Measurements from ENCODE around the gene HIGD2A. TPM values are rescaled to one million over a fixed set of nuclear protein-coding genes. Genes with fewer than 3 reads are reported as not detected.

The HIGD2A gene
- polyA plus RNA-seq (ENCODE audit: insufficient read depth in 1 of 5, insufficient read length in 5 of 5, low replicate concordance in 1 of 5) = 100 to 1,000 TPM in 1 of 5 donors, 10 to 100 TPM in 4; 69.4 to 121 (median 89.8) TPM
- long read RNA-seq, donor 1, transcript HIGD2A-201 (2 exons, 668 nt) = major isoform, 137 of 137 reads
- long read RNA-seq, donor 1, partial matches to known transcripts = 0 of 137 reads
- long read RNA-seq, donor 1, other reads (novel, unspliced or antisense) = 0 of 137 reads
- long read RNA-seq, donor 2, transcript HIGD2A-201 (2 exons, 668 nt) = major isoform, 108 of 108 reads
- long read RNA-seq, donor 2, partial matches to known transcripts = 0 of 108 reads
- long read RNA-seq, donor 2, other reads (novel, unspliced or antisense) = 0 of 108 reads
- long read RNA-seq, donor 3, transcript HIGD2A-201 (2 exons, 668 nt) = major isoform, 126 of 169 reads
- long read RNA-seq, donor 3, partial matches to known transcripts = 43 of 169 reads
- long read RNA-seq, donor 3, other reads (novel, unspliced or antisense) = 0 of 169 reads
- long read RNA-seq, donor 4, transcript HIGD2A-201 (2 exons, 668 nt) = major isoform, 57 of 57 reads
- long read RNA-seq, donor 4, partial matches to known transcripts = 0 of 57 reads
- long read RNA-seq, donor 4, other reads (novel, unspliced or antisense) = 0 of 57 reads
- long read RNA-seq, donor 5, transcript HIGD2A-201 (2 exons, 668 nt) = major isoform, 143 of 143 reads
- long read RNA-seq, donor 5, partial matches to known transcripts = 0 of 143 reads
- long read RNA-seq, donor 5, other reads (novel, unspliced or antisense) = 0 of 143 reads
- long read RNA-seq, donor 6, transcript HIGD2A-201 (2 exons, 668 nt) = major isoform, 163 of 163 reads
- long read RNA-seq, donor 6, partial matches to known transcripts = 0 of 163 reads
- long read RNA-seq, donor 6, other reads (novel, unspliced or antisense) = 0 of 163 reads
- long read RNA-seq, donor 7, transcript HIGD2A-201 (2 exons, 668 nt) = major isoform, 82 of 82 reads
- long read RNA-seq, donor 7, partial matches to known transcripts = 0 of 82 reads
- long read RNA-seq, donor 7, other reads (novel, unspliced or antisense) = 0 of 82 reads
- long read RNA-seq, donor 8, transcript HIGD2A-201 (2 exons, 668 nt) = major isoform, 50 of 50 reads
- long read RNA-seq, donor 8, partial matches to known transcripts = 0 of 50 reads
- long read RNA-seq, donor 8, other reads (novel, unspliced or antisense) = 0 of 50 reads

- peak; percentile 97 to 98 for DNase-seq
These were observed at the start of gene HIGD2A, which contains the start of gene NOP16 for GRCh38 chr5:176388444-176389134. Gene HIGD2A, plus strand, starts transcription at chr5:176388751. Its CDS starts 69 bp downstream, at chr5:176388820. Gene NOP16, minus strand, starts transcription at chr5:176388598. Its CDS starts 59 bp downstream, at chr5:176388539.

GRCh38 chr5:176339304-176339703 lies 49.2 kb upstream of the HIGD2A start:
- no peak for DNase-seq

- no peak for DNase-seq
These were observed 47.0 kb upstream of the HIGD2A start for GRCh38 chr5:176341325-176342157.

- no peak for DNase-seq
These were observed 46.4 kb upstream of the HIGD2A start for GRCh38 chr5:176342158-176342483.

GRCh38 chr5:176342766-176343458 lies 45.6 kb upstream of the HIGD2A start:
- DNase-seq = no peak

GRCh38 chr5:176350416-176350815 lies 38.1 kb upstream of the HIGD2A start:
- DNase-seq = peak; percentile 47 to 50

- DNase-seq = no peak
These were observed 36.3 kb upstream of the HIGD2A start for GRCh38 chr5:176352116-176352878.

- no peak for DNase-seq
These were observed 35.0 kb upstream of the HIGD2A start for GRCh38 chr5:176353533-176353932.

GRCh38 chr5:176355400-176356178 lies 33.0 kb upstream of the HIGD2A start:
- DNase-seq = no peak

- no peak for DNase-seq
These were observed 32.4 kb upstream of the HIGD2A start for GRCh38 chr5:176356179-176356566.

- no peak for DNase-seq
These were observed 28.9 kb upstream of the HIGD2A start for GRCh38 chr5:176359658-176360057.

GRCh38 chr5:176360894-176361436 lies 27.6 kb upstream of the HIGD2A start:
- DNase-seq = no peak

GRCh38 chr5:176361437-176362232 lies 26.9 kb upstream of the HIGD2A start, which contains the start of gene KIAA1191:
Gene KIAA1191, minus strand, starts transcription at chr5:176361764. Its CDS starts 2,256 bp downstream, at chr5:176359508.
- peak; percentile 89 to 90 for DNase-seq

GRCh38 chr5:176362233-176362490 lies 26.4 kb upstream of the HIGD2A start:
- DNase-seq = no peak

GRCh38 chr5:176364765-176365350 lies 23.7 kb upstream of the HIGD2A start:
- DNase-seq = no peak

- DNase-seq = peak; percentile 19 to 49
These were observed 23.0 kb upstream of the HIGD2A start, which contains the start of gene ARL10 for GRCh38 chr5:176365351-176366231. Gene ARL10, plus strand, starts transcription at chr5:176365487. Its CDS starts 77 bp downstream, at chr5:176365564.

All from right lung (tissue), 10 donors.